ENCODE results near the gene NTNG1.

The NTNG1 gene

DNA sequence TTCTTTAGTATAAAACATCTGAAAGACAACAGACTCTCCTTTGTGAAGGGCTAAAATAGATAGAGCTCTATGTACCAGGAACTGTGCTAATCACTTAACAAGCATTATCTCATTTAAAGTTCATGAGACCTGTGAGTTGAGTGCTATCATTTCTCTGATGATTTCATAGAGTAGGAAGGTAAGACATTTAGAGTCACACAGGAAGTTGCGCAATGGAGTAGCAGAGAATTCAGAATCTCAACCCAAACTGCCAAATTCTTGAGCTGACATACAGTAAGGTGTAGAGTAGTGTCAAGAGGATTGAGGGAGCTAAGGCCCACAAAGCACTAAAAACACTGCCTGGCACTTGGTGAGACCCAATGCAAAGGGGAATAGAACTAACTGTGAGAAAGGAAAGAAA, 384.3 kb downstream of the NTNG1 start:
- DNase-seq = no peak

GRCh38 chr1:107525961-107526360, 385.1 kb downstream of the NTNG1 start:
- DNase-seq = no peak

DNA sequence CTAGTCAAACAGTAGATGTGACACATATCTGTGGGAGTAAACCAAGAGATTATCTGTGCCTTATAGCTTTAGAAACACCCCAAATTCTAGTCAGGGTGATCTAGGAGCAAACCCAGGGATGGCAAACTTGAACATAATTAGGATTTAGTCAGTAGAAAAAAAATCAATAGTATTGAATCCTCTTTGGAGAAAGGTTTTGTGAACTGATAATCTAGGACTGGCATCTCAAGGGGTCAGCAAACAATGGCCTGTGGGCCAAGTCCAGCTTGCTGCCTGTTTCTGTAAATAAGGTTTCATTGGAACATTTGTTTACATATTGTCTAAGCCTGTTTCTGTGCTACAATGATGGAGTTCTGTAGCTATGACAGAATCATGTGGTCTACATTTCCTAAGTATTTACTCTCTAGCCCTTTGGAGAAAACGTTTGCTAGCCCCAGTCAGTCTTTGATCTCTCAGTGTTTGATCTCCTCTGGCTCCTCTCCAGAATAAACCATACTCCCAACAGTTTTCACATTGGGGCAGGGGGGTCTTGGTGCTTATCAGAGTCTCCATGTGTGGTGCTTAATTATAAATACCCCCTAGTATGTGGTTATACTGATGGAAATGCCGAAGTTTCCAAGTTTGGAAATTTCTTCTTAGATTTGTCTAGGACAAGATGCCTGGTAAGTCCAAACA, 385.8 kb downstream of the NTNG1 start:
- no peak for DNase-seq

- DNase-seq = no peak
Measured at GRCh38 chr1:107529511-107530149, 388.8 kb downstream of the NTNG1 start.

- DNase-seq = no peak
Measured at GRCh38 chr1:107530543-107530942, 389.7 kb downstream of the NTNG1 start.

GRCh38 chr1:107531065-107531908, 390.4 kb downstream of the NTNG1 start:
- DNase-seq = no peak

DNA sequence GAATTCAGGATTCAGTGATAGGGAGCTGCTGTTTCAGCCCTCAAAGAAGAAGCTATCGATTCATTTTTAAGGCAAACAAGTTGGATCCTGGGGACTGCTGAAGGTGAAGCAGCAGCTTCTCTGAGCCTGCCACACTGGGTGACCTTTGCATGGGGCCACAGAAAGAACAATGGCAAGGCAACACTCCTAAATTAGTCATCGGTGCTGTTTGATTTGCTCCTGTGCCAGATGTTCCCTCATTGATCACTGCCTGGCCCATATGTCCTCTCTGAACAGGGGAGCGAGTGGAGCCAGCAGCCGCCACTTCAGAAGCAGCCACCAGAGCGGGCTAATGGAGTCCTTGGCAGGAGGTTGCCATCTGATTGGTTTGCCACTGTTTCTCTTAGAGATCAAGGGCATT, 391.5 kb downstream of the NTNG1 start:
- DNase-seq = no peak

Data from stimulated activated CD4-positive, alpha-beta T cell treated with anti-CD3 and anti-CD28 coated beads, Interleukin-12 subunit alpha, Interleukin-12 subunit beta, amount 100 ng/mL, for 4 hours (primary cell).